ENCODE results near the gene ADRA2A.
A peak's percentile ranks its signal among the peaks of the same experiment; 100 is the strongest.

The ADRA2A gene

DNA sequence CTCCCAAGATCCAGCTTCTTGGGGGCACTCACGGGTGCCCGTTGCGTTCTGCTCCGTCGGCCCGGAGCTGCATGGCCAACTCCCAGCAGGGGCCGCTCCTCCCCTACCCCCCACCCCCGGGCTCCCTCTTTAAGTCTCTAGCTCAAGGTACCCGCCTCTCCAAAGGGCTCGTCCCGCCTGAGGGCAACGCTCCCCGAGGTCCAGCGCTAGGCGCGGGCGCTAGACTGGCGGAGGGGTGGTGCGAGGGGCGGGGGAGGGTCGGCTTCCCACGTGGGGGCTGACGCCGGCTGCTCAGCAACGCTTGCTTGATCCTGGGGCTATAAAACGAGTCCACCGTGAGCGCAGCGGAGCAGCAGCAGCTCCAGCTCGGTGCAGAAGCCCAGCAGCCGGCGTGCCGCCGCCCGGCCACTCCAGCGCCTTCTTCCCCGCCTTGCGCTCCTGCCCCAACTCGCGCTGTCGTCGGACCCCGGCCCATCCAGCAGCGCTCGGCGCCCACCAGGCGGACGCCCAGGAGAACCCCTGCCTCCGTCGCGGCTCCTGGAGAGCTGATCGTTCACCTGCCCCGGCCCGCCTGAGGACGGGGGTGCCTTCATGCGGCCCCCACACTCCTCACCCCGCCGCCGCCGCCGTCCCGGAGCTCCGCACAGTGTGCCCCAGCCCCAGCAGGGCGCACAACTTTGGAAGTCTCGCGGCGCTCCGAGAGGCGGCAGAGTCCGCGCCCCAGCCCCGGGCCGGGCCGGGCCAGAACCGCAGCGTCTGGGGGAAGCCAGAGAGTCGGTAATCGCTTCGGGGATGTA, at the start of gene ADRA2A:
TSS of gene ADRA2A (plus strand) at position 348 of the 797 bp plus-strand sequence. CDS start 968 bp downstream, outside the sequence.
- peak; percentile 11 for DNase-seq

DNA sequence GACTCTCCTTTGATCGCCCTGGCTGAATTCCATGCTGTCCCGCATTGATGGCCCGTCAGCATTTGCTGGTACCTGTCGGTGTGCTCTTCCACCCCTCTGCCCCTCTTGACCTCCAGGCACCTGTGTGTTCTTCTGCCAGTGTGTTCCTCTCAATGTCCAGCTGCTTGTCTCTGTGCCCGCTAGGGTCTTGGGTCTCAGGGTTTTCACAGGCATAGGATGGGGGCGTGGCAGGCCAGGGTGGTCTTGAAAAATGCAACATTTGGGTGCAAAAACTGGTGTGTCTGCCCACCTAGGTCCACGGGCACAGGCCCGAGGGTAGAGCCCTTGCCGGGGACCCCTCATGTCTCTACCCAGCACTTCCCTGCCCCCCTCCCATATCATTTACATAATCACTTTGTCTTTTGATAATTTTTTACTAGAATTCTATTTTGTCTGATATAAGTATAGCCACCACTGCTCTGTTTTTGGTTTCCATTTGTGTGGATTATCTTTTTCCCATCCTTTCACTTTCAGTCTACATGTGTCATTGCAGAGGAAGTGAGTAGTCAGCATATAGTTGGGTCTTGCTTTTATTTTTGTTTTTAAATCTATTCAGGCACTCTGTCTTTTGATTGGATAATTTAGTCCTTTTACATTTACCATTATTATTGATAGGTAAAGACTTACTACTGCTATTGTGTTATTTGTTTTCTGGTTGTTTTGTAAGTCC, 46.6 kb upstream of the ADRA2A start:
- no peak for DNase-seq

DNA sequence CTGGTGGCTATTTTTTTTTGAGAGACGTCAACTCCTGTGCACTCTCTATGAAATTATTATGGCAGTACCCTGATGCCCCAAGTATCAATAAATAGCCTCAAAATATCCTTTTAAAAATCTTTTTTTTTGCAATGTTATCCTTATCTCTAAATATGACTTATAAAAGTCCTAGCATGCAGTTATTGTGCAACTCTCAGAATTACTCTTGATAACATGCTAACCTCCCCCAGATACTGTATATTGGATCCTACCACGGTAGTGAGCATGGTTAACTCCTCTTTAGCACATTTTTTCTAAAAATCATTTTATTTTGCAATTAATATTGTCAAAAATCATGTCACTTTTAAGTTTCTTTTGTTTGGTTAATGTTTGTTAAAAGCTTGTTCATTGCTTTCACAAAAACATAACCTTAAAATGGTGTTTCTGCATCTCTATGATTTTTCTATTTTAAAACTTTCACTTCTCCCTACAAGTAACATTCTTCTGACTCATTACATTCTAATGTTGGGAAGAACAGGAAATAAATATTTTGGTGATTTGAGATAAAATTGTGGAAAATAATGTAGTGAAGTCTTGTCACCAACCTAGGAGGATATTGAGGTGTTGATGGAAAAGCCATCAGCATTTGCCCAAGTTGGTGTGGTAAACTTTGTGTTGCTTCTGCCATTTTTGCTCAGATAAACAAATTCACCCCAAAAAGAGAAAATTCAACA, 42.1 kb upstream of the ADRA2A start:
- DNase-seq, result no peak

DNA sequence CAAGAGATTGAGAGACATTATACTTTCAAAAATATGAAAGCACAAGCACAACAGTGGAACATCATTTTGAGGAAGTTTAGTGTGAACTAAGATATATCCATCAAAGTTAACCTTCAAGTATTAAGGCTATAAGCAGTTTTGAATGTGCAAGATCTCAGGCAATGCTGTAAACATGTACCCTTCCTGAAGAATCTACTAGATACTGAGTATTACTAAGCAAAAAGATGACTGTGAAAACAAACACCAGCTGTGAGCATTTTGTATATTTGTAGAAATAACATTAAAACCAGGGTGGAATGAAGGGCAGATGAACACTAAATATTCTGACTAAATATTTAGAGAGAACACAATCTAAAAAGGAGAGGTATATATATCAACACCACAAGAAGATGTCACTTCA, 41.3 kb upstream of the ADRA2A start:
- no peak for DNase-seq

DNA sequence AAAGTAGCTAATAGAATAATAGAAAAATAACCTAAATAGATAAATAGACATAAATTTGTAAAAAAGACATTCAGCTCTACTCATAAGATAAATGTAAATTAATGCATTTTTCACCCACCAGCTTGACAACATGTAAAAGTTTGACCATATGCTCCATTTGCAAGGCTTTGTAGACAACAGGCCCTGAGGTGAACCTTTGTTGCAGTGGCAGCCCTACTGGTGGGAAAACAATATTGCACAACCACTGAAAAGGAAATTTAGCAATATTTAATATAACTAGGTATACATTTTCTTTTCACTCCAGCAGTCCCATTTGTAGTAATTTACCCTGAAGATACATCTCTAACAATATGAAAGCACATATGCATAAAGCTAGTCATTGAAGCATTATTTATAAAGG, 39.0 kb upstream of the ADRA2A start:
- no peak for DNase-seq

DNA sequence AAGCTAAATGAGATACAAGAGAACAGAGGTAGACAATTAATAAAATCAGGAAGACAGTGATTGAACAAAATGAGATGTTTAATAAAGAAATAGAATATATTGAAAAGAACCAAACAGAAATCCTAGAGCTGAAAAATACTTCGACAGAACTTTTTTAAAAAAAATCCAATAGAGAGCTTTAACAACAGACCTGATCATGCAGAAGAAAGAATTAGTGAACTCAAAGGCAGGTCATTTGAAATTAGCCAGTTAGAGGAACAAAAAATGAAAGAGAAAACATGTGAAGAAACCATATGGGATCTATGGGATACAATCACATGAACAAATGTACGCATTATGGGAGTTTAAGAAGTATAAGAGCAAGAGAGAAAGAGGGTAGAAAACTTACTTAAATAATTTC, 37.3 kb upstream of the ADRA2A start:
- no peak for DNase-seq

DNA sequence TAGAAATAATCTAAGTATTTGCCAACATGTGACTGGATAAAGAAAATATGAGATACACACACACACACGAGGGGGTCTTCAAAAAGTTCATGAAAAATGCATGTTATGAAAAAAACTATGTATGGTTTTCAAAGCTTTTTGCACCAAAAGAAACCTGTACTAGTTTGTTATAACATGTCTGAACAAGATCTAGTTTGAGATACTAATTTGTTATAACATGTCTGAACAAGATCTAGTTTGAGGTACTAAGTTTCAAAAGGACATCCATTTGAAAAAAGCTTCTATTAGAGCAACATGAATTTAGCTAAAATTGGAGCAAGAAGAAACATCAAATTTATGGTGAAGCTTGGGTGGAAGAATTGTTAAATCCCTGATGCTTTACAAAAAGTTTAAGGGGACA, 19.8 kb upstream of the ADRA2A start:
- no peak for DNase-seq

DNA sequence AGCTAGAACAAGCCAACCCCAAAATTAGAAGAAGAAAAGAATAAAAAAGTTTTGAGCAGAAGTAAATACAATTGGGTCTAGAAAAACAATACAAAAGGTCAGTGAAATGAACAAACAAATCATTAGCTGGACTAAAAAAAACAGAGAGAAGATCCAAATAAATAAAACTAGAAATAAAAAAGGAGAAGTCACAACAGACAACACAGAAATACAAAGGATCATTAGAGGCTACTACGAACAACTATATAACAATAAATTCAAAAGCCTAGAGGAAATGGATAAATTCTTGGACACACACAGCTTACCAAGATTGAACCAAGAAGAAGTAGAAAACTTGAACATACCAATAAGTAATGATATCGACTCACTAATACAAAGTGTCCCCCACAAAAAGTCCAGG, 13.4 kb upstream of the ADRA2A start:
- no peak for DNase-seq

DNA sequence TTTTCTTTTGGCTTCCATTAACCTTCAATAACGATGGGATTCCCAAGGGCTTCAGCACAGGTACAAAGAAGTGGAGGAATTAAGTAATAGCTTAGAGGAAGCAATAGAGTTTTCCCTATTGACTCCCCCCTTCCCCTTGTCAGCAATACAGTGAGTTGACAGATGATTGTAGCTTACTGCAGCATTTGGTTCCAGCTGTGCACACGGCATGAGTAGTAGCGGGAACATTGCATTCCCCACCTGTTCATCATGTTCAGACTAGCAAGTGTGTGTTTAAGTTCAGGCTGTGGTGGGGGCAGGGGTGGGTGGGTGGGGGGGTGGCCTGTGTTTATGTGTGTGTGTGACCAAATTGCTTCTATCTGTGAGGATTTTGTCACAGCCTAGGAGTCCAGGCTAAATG, 4.6 kb upstream of the ADRA2A start:
- DNase-seq, result no peak

DNA sequence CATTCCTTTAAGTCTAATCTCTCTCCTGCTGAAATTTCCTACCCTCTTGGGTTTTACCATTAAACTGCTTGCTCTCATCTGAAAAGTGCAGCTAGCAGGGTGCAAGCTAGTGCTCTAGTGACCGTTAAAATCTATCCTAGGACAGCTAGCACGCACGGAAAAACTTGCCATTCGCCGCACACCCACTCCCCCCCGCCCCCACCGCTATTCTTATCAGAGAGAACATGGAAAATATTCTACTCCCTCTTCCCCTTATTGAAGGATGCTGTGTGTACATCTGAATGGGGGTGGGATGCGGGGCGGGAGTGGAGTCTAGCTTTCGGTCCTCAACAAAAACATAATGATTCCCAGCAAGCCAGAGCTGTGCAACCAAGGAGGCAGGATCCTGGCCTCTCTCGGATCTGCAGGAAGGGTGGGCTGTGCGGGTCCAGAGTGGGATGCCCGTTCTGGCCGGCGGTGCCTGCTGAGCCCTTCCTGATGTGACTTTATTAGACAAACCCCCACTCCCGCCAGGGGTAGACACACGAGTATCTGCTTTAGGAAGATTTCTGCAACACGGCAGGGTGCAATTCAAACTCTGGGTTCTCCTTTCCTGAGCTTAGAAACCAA, 1.1 kb upstream of the ADRA2A start:
- DNase-seq, result no peak

DNA sequence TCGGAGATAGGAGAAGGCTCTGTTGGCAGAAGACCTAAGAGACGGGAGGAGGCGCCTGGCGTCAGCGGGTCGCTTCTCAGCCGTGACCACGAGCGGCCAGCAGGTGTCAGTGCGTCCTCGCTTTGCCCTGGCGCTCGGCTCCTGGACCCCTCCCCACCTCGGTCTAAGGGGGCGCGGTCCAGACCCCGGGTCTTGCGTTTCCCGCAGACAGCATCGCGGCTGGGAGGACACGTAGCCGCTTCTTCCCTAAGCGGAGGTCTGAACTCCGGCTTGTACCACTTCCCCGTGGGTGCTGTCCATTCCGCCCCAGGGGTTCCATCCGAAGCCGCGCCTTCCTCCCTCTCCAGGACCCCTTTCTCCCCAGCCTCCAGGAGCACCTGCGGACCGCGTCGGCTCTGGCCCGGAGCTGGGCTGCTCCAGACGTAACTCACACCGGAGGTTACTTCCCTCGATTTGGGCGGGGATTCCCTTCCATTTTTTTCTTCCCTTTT, 593 bp upstream of the ADRA2A start:
- DNase-seq, result peak; percentile 27

DNA sequence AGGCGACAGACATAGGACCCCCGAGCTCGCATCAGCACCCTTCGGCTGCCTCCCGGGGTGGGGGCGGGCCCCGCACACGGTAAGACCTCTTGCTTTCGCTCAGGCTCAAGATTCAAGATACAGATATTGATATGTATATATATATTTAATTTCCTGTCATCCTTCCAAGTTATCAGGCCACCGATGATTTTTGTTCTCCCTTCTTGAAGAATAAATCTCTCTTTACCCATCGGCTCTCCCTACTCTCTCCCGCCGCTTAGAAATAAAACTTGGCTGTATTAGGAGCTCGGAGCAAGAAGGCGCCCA, 603 bp downstream of the ADRA2A start:
- no peak for DNase-seq

DNA sequence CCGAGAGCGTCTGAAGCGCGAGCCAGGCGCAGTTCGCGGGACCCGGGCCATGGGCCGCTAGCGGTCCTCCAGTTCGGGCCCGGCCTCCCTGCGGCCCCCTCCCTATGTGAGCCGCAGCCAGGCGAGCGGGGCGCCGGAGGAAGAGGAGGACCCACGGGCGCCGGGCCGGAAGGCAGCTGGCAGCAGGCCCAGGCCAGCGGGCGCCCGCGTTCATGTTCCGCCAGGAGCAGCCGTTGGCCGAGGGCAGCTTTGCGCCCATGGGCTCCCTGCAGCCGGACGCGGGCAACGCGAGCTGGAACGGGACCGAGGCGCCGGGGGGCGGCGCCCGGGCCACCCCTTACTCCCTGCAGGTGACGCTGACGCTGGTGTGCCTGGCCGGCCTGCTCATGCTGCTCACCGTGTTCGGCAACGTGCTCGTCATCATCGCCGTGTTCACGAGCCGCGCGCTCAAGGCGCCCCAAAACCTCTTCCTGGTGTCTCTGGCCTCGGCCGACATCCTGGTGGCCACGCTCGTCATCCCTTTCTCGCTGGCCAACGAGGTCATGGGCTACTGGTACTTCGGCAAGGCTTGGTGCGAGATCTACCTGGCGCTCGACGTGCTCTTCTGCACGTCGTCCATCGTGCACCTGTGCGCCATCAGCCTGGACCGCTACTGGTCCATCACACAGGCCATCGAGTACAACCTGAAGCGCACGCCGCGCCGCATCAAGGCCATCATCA, 1.1 kb downstream of the ADRA2A start:
- no peak for DNase-seq

DNA sequence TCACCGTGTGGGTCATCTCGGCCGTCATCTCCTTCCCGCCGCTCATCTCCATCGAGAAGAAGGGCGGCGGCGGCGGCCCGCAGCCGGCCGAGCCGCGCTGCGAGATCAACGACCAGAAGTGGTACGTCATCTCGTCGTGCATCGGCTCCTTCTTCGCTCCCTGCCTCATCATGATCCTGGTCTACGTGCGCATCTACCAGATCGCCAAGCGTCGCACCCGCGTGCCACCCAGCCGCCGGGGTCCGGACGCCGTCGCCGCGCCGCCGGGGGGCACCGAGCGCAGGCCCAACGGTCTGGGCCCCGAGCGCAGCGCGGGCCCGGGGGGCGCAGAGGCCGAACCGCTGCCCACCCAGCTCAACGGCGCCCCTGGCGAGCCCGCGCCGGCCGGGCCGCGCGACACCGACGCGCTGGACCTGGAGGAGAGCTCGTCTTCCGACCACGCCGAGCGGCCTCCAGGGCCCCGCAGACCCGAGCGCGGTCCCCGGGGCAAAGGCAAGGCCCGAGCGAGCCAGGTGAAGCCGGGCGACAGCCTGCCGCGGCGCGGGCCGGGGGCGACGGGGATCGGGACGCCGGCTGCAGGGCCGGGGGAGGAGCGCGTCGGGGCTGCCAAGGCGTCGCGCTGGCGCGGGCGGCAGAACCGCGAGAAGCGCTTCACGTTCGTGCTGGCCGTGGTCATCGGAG, 1.8 kb downstream of the ADRA2A start:
- DNase-seq, result no peak

DNA sequence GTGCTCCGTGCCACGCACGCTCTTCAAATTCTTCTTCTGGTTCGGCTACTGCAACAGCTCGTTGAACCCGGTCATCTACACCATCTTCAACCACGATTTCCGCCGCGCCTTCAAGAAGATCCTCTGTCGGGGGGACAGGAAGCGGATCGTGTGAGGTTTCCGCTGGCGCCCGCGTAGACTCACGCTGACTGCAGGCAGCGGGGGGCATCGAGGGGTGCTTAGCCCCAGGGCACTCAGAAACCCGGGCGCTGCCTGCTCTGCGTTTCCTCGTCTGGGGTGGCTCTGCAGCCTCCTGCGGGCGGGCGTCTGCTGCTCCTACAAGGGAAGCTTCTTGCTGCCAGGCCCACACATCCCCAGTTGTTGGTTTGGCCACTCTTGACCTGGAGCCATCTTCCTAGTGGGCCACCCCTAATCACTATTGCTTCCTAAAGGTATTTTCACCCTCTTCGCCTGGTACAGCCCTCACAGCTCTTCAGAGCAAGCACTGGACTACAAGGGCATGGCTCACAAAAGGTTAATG, 2.5 kb downstream of the ADRA2A start:
- no peak for DNase-seq

DNA sequence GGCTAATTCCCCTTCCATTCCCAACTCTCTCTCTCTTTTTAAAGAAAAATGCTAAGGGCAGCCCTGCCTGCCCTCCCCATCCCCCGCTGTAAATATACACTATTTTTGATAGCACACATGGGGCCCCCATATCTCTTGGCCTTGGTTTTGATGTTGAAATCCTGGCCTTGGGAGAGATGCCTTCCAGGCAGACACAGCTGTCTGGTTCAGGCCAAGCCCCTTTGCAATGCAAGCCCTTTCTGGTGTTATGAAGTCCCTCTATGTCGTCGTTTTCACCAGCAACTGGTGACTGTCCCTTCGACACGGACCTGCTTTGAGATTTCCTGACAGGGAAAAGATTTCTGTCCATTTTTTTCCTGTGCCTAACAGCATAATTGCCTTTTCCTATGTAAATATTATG, 3.0 kb downstream of the ADRA2A start:
- no peak for DNase-seq

DNA sequence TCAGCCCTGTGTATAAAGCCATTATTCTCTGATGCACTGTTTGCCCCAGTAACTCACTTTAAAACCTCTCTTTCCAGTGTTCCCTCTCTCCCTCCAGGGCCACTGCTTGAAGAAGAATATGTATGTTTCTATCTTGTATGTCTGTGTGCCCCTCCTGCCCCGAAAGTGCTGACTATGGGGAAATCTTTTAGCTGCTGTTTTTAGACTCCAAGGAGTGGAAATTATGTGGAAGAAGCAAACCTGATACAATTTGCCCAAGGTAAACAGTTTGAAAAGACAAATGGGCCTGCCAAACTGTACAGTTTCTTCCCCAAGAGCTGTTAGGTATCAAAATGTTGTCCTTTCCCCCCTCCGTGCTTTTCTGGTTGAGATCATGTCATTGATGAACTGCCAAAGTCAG, 3.4 kb downstream of the ADRA2A start:
- DNase-seq, result no peak

DNA sequence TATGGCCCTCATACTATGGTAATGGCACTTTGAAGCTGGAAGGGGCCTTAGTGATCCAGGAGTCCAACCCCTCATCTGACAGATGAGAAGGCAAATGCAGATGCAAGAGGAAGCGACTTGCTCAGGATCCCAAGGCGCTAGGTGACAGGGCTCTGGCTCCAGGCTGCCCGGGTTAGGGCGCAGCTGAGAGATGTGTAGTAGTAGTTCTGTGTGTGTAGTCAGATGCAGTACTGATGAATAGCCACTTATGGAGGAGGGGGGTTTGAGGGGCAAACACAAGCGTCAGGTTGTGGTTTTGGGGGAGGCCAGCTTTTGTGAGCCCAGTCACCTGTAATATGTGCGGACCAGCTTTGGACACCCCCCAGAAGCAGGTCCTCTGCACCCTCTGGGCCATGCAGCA, 4.8 kb downstream of the ADRA2A start:
- no peak for DNase-seq

DNA sequence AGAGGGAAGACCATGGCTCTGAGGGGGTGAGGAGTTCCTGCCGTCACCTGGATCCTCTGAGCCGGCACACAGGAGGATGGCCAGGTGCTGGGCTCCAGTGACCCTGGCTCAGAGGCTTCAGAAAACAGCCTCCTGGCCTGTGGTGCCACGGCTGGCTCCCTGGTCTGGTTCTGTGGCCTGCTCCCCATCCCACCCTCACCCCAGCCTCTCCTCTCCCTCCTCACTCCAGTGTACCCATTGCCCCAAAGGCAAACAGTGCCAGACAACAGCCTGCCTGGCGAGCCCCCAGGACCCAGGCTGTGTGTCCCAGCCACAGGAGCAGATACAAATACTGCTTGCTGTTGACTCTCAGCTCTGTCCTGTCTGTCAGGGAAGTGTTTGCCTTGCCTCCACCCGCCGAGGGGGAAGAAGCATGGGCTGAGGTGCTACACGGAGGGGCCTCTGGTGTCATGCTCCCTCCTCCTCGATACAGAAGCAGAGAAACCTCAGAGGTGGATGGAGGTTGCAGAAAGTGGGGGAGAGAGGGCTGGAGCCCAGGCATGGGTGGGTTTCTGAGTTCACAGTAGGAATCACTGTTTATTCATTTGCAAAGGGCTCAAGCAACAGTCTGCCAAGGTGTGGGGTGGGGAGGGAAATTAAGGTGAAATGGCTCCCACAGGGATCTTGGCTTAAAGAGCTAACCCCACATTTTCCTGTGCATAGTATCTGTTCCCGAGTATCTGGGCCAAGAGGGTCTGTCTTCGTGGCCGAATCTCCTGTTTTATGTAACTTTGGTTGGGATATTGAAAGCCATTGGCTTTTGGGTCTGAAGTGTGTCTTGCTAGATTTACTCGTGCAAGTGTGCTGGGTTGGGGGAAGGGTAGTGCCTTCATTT, 5.5 kb downstream of the ADRA2A start:
- DNase-seq, result no peak

DNA sequence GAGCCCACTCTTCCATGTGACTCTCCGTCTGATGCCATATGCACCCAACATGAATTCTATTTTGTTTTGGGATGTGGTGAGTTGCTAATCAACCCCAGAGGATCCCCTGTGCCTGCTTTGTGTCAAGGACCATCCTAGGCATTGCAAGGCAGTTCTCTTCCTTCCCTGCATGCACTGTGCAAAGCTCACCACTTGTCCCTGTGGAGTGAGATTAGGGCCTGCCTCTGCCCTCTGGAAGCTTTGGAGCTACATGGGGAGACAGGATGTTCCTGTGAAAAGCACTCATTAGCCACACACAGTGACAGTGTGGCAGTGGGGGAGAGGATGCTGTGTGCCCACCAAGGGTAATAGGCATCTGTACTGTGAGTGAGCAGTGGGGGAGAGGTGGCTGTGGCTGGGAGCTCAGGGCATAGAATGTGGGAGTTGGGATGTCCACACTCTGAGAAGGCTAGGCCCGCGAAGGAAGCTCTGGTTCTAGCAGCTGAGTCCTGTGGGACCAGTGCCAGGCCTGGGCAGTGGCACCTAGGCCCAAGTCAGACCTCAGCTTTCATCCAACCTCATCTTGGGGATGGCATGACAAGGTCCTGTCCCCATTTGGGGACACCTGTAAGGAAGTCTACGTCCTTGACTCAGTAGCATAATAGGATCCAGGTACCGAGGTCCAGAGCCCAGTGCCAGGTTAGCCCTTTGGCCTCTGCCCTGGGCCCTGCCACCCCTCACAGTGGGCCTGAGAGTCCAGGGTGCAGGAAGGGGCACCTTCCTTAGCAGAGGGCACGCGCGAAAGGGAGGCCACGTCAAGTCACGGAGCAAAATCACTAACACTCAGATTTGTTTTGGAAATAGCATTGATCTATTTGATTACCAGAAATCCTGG, 6.6 kb downstream of the ADRA2A start:
- DNase-seq, result no peak
